Kidney epithelial cell (primary cell): ENCODE measurements around the gene KBTBD3. TPM values are rescaled to one million over a fixed set of nuclear protein-coding genes. Genes with fewer than 3 reads are reported as not detected.

ENCODE experiments used
- DNase-seq: peaks from one replicate; pipeline ENCODE4 v3.0.0-alpha.2; 2010; ENCODE audit warnings: low read depth
- H3K27me3 ChIP-seq: 2 replicates; pipeline ENCODE4 v1.6.0; 2011; ENCODE audit warnings: low read length; ENCODE audit not compliant: control insufficient read depth, insufficient read depth
- H3K36me3 ChIP-seq: 2 replicates; pipeline ENCODE4 v1.5.1; 2011; ENCODE audit warnings: low read length; ENCODE audit not compliant: control insufficient read depth, insufficient read depth
- H3K4me3 ChIP-seq: 2 replicates; pipeline ENCODE4 v1.5.1; 2011; ENCODE audit warnings: low read depth, mild to moderate bottlenecking, control low read depth, low read length
- CTCF ChIP-seq: IDR thresholded peaks from 2 replicates; pipeline ENCODE4 v1.5.1; 2011; ENCODE audit warnings: mild to moderate bottlenecking, moderate library complexity, low read length, control low read depth, inconsistent platforms; ENCODE audit not compliant: insufficient read depth, poor library complexity, severe bottlenecking
- total RNA-seq: library from RNA; depleted of rRNA; stranded (reverse); fragments of >200 nt; gene quantifications from 2 replicates; pipeline ENCODE4 v1.2.3, GENCODE V29; 2015

Gene KBTBD3
- total RNA-seq, 1 donor from 2014 or later: 1.6 TPM

DNA sequence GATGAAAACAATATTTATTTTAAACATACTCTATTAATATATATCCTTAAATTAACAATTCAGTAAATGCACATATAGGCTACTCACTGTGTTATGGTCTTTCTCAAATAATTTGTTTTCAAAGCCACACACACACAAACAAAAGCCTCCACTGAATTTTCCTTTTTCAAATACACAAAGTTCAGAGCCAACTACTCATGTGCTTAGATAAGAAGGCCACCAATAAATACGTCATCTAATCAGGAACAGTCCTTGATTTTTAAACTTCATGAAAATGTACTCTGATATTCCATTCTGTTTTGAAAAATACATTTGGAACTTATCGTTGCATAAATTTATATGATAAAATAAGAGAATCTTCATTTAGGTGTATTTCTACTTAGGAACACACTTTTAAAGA lies 26.0 kb downstream of the KBTBD3 start:
- TF ChIP-seq CTCF: no peak
- no peaks in the 10 kb centered on the region for H3K27me3 ChIP-seq
- no peaks in the 10 kb centered on the region for H3K36me3 ChIP-seq
- no peak for DNase-seq
- H3K4me3 ChIP-seq: no peak overlapping the region

- Histone ChIP-seq H3K27me3 (no peaks in the 10 kb centered on the region), H3K36me3 (no peaks in the 10 kb centered on the region), H3K4me3 (no peak overlapping the region)
- no peak for DNase-seq
- TF ChIP-seq CTCF: no peak
Observed at GRCh38 chr11:106049727-106050476, 27.2 kb downstream of the KBTBD3 start.

- no peak for TF ChIP-seq CTCF
- H3K27me3 ChIP-seq: no peaks in the 10 kb centered on the region
- H3K36me3 ChIP-seq: no peaks in the 10 kb centered on the region
- no peak for DNase-seq
- H3K4me3 ChIP-seq: no peak overlapping the region
Observed at GRCh38 chr11:106047631-106048030, 29.5 kb downstream of the KBTBD3 start.

GRCh38 chr11:106043540-106043939 lies 33.6 kb downstream of the KBTBD3 start:
- H3K4me3 ChIP-seq: no peak overlapping the region
- no peaks in the 10 kb centered on the region for H3K27me3 ChIP-seq
- DNase-seq: no peak
- no peaks in the 10 kb centered on the region for H3K36me3 ChIP-seq
- TF ChIP-seq CTCF: no peak

- Histone ChIP-seq H3K4me3 (no peak overlapping the region), H3K27me3 (no peaks in the 10 kb centered on the region), H3K36me3 (no peaks in the 10 kb centered on the region)
- DNase-seq: no peak
- no peak for TF ChIP-seq CTCF
Observed at GRCh38 chr11:106032861-106033260, 44.3 kb downstream of the KBTBD3 start.

DNA sequence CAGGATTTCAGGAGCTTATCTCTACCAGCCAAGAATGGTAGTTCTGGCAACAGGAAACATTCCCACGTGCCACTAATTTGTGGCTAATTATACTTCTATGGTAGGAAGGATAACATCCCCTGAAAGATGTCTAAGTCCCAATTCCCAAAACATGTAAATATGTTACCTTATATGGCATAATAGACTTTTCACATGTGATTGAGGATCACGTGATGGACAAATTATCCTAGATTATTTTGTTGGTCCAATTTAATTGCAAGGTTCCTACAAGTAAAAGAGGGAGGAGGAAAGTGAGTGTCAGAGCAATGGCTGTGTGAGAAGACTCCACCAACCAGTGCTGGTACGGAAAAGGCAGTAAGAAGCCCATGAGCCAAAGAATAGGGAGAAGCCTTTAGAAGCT lies 45.2 kb downstream of the KBTBD3 start:
- Histone ChIP-seq H3K4me3 (no peak overlapping the region), H3K36me3 (no peaks in the 10 kb centered on the region), H3K27me3 (no peaks in the 10 kb centered on the region)
- no peak for DNase-seq
- no peak for TF ChIP-seq CTCF
